HFFc6 (cell line): ENCODE measurements around the gene SLC27A5. TPM values are rescaled to one million over a fixed set of nuclear protein-coding genes. Genes with fewer than 3 reads are reported as not detected.

Experiments
- DNase-seq: peaks from one replicate; pipeline ENCODE4 v3.0.0-alpha.2; 2018
- H3K27ac Mint-ChIP-seq: 2 replicates; pipeline ENCODE4 v1.8.0; 2020; ENCODE audit warnings: mild to moderate bottlenecking, mixed read lengths
- H3K27me3 Mint-ChIP-seq: 2 replicates; pipeline ENCODE4 v1.8.0; 2021; ENCODE audit warnings: mild to moderate bottlenecking, moderate library complexity, mixed read lengths; ENCODE audit not compliant: insufficient read depth
- H3K36me3 Mint-ChIP-seq: 2 replicates; pipeline ENCODE4 v1.8.0; 2021; ENCODE audit warnings: low read depth, mixed read lengths
- H3K4me1 Mint-ChIP-seq: 2 replicates; pipeline ENCODE4 v1.8.0; 2020; ENCODE audit warnings: low read depth, mixed read lengths
- H3K4me3 Mint-ChIP-seq: 2 replicates; pipeline ENCODE4 v1.8.0; 2020; ENCODE audit warnings: mild to moderate bottlenecking, moderate library complexity, mixed read lengths
- H3K9me3 Mint-ChIP-seq: 2 replicates; pipeline ENCODE4 v1.8.0; 2020; ENCODE audit warnings: mild to moderate bottlenecking, mixed read lengths
- total RNA-seq, 6 experiments: library from RNA; stranded (reverse); fragmentation: NEBNext Ultra II Directional; extraction: Animal tissue kit (Norgen Biotek cat#: 25700); gene quantifications; 2 replicates in 1 of 6; 3 replicates in 5 of 6; pipeline ENCODE4 v1.2.3, GENCODE V29; 2021
- TF ChIP-seq, protein P1 (sequence below): fragments of 200-600 bp; sonication (generic); IDR thresholded peaks from 2 replicates; pipeline ENCODE4 v1.5.0; 2021; ENCODE audit warnings: antibody characterized with exemption, mild to moderate bottlenecking

Gene SLC27A5
- total RNA-seq, 6 experiments from 2014 or later: 2.0 to 5.7 (median 2.6) TPM

DNA sequence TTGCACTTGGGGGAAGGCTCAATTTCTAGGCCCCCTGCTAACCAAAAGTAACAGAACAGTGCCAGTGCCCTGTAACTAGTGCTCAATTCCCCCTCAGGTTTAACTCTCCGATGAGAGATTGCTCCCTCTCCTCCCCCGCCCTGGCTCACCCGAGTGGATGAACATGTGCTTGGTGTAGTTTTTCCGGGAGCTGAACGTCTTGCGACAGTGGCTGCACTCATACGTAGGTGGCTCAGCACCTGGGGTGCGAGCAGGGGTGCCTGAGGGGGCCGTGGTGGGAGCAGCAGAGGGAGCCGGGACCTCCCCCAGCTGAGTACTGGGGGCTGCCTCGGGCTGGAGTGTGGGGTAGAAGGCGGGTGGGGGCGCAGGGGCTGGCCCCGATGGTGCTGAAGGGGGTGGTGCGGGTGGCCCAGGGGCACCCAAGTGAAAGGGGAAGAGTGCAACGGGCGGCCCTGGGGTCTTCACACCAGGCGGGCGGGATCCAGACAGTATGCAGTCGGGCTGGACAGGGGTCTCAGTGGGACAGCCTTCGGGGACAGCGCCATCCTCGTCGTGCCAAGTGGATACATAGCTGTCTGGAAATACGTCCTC lies 4.5 kb upstream of the SLC27A5 start:
- Mint-ChIP-seq H3K36me3 (peaks cover 5% of the 10 kb centered on the region), H3K9me3 (no peaks in the 10 kb centered on the region), H3K4me1 (peaks cover 23% of the 10 kb centered on the region), H3K27me3 (peaks cover 6% of the 10 kb centered on the region), H3K4me3 (no peak overlapping the region), H3K27ac (no peak overlapping the region)
- TF ChIP-seq, protein P1, sequence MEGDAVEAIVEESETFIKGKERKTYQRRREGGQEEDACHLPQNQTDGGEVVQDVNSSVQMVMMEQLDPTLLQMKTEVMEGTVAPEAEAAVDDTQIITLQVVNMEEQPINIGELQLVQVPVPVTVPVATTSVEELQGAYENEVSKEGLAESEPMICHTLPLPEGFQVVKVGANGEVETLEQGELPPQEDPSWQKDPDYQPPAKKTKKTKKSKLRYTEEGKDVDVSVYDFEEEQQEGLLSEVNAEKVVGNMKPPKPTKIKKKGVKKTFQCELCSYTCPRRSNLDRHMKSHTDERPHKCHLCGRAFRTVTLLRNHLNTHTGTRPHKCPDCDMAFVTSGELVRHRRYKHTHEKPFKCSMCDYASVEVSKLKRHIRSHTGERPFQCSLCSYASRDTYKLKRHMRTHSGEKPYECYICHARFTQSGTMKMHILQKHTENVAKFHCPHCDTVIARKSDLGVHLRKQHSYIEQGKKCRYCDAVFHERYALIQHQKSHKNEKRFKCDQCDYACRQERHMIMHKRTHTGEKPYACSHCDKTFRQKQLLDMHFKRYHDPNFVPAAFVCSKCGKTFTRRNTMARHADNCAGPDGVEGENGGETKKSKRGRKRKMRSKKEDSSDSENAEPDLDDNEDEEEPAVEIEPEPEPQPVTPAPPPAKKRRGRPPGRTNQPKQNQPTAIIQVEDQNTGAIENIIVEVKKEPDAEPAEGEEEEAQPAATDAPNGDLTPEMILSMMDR: no peak
- DNase-seq: no peak

DNA sequence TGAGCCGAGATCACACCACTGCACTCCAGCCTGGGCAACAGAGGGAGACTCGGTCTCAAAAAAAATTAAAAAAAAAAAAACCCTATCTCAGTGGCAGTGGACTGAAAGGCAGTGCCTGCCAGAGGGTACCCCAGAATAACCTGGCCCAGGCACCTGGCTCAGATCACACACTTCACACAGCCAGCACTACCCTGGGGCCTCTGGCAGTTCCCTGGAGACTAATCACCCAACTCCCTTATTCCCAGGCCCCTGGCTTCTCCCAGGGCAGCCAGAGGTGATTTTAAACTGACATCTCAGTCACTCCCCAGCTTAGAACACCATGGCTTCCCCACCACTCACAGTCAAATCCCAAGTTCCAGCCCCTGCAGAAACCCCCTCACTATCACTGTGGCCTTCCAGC lies 3.5 kb upstream of the SLC27A5 start:
- Mint-ChIP-seq H3K27ac (peak overlapping the region; percentile 59; the same call in 1 of the 2 replicates), H3K27me3 (peaks cover 8% of the 10 kb centered on the region), H3K9me3 (no peaks in the 10 kb centered on the region), H3K36me3 (peaks cover 5% of the 10 kb centered on the region), H3K4me1 (peaks cover 18% of the 10 kb centered on the region), H3K4me3 (no peak overlapping the region)
- TF ChIP-seq, protein P1: no peak
- DNase-seq: no peak

DNA sequence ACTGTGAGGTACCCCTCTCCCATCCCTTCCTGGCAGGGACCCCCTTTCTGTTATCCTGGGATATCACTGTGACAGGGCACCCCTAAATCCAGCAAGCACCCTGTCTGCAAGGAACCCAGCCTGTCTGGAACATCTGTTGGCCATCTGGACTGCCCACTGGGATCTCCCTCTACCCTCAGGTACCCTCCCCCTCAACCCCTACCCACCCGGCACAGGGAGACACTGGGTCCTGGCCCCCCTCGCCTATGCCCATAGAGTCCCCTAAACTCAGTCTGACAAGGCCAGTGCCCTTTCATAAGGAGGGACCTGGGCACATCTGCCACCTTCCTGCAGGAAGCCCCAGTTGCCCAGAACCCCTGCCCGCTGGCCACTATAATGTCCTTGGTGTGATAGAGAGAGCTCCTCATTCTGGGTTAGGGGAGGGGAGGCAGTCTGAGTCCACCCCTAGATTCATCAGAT lies 2.8 kb upstream of the SLC27A5 start:
- TF ChIP-seq, protein P1: no peak
- H3K27ac Mint-ChIP-seq: no peak overlapping the region
- no peak for DNase-seq
- peaks cover 13% of the 10 kb centered on the region for H3K4me1 Mint-ChIP-seq
- peaks cover 5% of the 10 kb centered on the region for H3K36me3 Mint-ChIP-seq
- no peaks in the 10 kb centered on the region for H3K9me3 Mint-ChIP-seq
- peaks cover 9% of the 10 kb centered on the region for H3K27me3 Mint-ChIP-seq
- H3K4me3 Mint-ChIP-seq: peak overlapping the region; percentile 30; the same call in 1 of the 2 replicates

DNA sequence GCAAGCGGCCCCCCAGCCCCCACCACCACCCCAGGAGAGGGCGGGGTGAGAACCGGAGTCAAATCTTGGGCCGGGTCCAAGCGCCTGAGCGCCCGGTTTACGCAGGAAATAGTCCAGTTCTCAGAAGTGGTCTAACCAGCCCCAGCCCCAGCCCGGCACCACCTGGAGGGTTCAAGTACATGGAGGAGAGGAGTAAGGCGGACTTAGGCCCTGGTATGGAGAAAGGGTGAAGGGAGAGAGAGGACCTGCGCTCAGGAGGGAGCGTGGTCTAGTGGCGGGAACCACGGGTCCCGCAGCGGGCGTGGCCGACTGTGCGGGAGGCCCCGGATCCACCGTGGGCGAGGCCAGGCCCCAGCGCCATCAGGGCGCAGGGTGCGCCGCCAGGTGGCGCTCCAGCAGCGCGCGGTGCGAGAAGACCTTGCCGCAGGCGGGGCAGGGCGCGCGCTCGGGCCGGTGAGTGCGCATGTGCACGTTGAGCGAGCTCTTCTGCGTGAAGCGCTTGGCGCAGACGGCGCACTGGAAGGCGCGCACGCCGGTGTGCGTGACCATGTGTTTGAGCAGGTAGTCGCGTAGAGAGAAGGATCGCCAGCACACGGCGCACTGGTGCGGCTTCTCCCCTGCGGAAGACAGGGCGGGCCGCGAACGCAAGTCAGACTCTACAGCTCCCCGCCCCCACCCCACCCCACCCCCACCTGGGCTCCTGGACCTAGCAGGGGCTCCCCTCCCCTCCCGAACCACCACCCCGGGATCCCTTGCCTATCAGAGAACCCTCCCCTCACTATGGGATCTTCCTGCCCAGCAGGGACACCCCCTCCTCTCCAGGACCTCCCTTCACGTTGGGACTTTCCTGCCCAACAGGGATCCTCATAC lies 2.1 kb upstream of the SLC27A5 start:
- Mint-ChIP-seq H3K27ac (peak overlapping the region; percentile 40; the same call in 1 of the 2 replicates), H3K4me3 (peak overlapping the region; percentile 56; the same call in 1 of the 2 replicates)

DNA sequence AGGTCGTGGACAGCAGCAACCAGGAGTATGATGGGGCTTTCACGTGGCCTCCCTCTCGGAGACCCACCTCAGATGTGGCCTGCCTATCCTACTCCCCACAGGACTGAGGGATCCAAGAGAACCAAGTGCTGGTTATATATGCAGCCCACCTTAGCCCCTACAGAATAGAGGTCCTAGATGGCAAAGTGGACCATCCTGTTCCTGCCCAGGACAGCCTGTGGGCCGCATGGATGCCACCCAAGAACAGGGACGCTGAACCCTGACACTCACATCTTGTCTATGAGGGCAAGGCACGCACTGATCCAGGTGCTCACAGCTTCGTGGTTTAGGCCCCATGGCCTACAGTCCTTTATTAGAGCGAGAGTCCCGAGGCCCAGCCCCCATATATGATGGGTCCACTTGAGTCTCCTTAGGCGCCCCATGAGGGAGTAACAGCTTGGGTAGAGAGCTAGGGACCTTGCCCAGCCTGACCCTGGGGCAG lies 1.5 kb upstream of the SLC27A5 start:
- no peaks in the 10 kb centered on the region for H3K9me3 Mint-ChIP-seq
- H3K4me1 Mint-ChIP-seq: peaks cover 12% of the 10 kb centered on the region
- TF ChIP-seq, protein P1: no peak
- H3K36me3 Mint-ChIP-seq: peaks cover 5% of the 10 kb centered on the region
- no peak overlapping the region for H3K4me3 Mint-ChIP-seq
- no peak overlapping the region for H3K27ac Mint-ChIP-seq
- peaks cover 9% of the 10 kb centered on the region for H3K27me3 Mint-ChIP-seq
- no peak for DNase-seq

More for the DNA sequence above, 2.1 kb upstream of the SLC27A5 start:
- H3K27me3 Mint-ChIP-seq: peaks cover 9% of the 10 kb centered on the region
- H3K9me3 Mint-ChIP-seq: no peaks in the 10 kb centered on the region
- peaks cover 13% of the 10 kb centered on the region for H3K4me1 Mint-ChIP-seq
- peaks cover 5% of the 10 kb centered on the region for H3K36me3 Mint-ChIP-seq
- TF ChIP-seq, protein P1: peak; percentile 89
- DNase-seq: peak; percentile 42
